MM.1S (cell line): ENCODE results near the gene RNF208.

Source experiments
- DNase-seq: peaks from one replicate; pipeline ENCODE4 v3.0.0-alpha.2; 2015
- H2AFZ ChIP-seq: fragments of 300-600 bp; sonication (generic); 2 replicates; pipeline ENCODE4 v1.6.0; 2016; ENCODE audit warnings: antibody characterized with exemption, low read length
- H3F3A ChIP-seq: fragments of 300-600 bp; sonication (generic); 2 replicates; pipeline ENCODE4 v1.6.1; 2016; ENCODE audit warnings: mild to moderate bottlenecking, antibody characterized with exemption, low read length, moderate library complexity, mixed read lengths; ENCODE audit not compliant: insufficient read depth
- H3K27ac ChIP-seq: fragments of 300-600 bp; sonication (generic); 2 replicates; pipeline ENCODE4 v1.5.1; 2016; ENCODE audit warnings: mild to moderate bottlenecking, low read length
- H3K27me3 ChIP-seq: fragments of 300-600 bp; sonication (generic); replicated peaks from 2 replicates; pipeline ENCODE4 v1.6.0; 2016; ENCODE audit warnings: low read length; ENCODE audit not compliant: insufficient read depth
- H3K36me3 ChIP-seq: fragments of 300-600 bp; sonication (generic); replicated peaks from 2 replicates; pipeline ENCODE4 v1.6.1; 2016; ENCODE audit warnings: mild to moderate bottlenecking, low read length, mixed read lengths; ENCODE audit not compliant: insufficient read depth
- H3K4me1 ChIP-seq: fragments of 300-600 bp; sonication (generic); 2 replicates; pipeline ENCODE4 v1.6.1; 2016; ENCODE audit warnings: low read length, mixed read lengths
- H3K4me2 ChIP-seq: fragments of 300-600 bp; sonication (generic); 2 replicates; pipeline ENCODE4 v1.6.0; 2016; ENCODE audit warnings: low read depth, low read length
- H3K4me3 ChIP-seq: fragments of 300-600 bp; sonication (generic); 2 replicates; pipeline ENCODE4 v1.5.1; 2016; ENCODE audit warnings: low read length, mixed read lengths
- H3K79me2 ChIP-seq: fragments of 300-600 bp; sonication (generic); 2 replicates; pipeline ENCODE4 v1.6.1; 2016; ENCODE audit warnings: mixed run types, low read length, mixed read lengths
- H3K9ac ChIP-seq: fragments of 300-600 bp; sonication (generic); 2 replicates; pipeline ENCODE4 v1.6.1; 2016; ENCODE audit warnings: low read length, mixed read lengths
- H3K9me2 ChIP-seq: fragments of 300-600 bp; sonication (generic); replicated peaks from 2 replicates; pipeline ENCODE4 v1.6.1; 2016; ENCODE audit warnings: mild to moderate bottlenecking, low read length, mixed read lengths; ENCODE audit not compliant: insufficient read depth
- H3K9me3 ChIP-seq: fragments of 300-600 bp; sonication (generic); replicated peaks from 2 replicates; pipeline ENCODE4 v1.6.1; 2016; ENCODE audit warnings: mild to moderate bottlenecking, low read length, mixed read lengths; ENCODE audit not compliant: insufficient read depth
- H4K20me1 ChIP-seq: fragments of 300-600 bp; sonication (generic); 2 replicates; pipeline ENCODE4 v1.6.1; 2016; ENCODE audit warnings: mild to moderate bottlenecking, low read length, moderate library complexity, mixed read lengths; ENCODE audit not compliant: insufficient read depth
- EZH2 ChIP-seq: fragments of 300-600 bp; sonication (generic); optimal IDR thresholded peaks from 2 replicates; pipeline ENCODE3; 2017; ENCODE audit warnings: low read depth, mild to moderate bottlenecking, antibody characterized with exemption, low read length, mixed read lengths
- EZH2phosphoT487 ChIP-seq: fragments of 300-600 bp; sonication (generic); IDR thresholded peaks from 2 replicates; pipeline ENCODE4 v1.6.1; 2018; ENCODE audit warnings: antibody characterized with exemption, low read length
- TF ChIP-seq, protein P1 (sequence below): fragments of 300-600 bp; sonication (generic); IDR thresholded peaks from 2 replicates; pipeline ENCODE4 v1.5.1; 2016; ENCODE audit warnings: antibody characterized with exemption, low read length, mixed read lengths

RNF208 gene

DNA sequence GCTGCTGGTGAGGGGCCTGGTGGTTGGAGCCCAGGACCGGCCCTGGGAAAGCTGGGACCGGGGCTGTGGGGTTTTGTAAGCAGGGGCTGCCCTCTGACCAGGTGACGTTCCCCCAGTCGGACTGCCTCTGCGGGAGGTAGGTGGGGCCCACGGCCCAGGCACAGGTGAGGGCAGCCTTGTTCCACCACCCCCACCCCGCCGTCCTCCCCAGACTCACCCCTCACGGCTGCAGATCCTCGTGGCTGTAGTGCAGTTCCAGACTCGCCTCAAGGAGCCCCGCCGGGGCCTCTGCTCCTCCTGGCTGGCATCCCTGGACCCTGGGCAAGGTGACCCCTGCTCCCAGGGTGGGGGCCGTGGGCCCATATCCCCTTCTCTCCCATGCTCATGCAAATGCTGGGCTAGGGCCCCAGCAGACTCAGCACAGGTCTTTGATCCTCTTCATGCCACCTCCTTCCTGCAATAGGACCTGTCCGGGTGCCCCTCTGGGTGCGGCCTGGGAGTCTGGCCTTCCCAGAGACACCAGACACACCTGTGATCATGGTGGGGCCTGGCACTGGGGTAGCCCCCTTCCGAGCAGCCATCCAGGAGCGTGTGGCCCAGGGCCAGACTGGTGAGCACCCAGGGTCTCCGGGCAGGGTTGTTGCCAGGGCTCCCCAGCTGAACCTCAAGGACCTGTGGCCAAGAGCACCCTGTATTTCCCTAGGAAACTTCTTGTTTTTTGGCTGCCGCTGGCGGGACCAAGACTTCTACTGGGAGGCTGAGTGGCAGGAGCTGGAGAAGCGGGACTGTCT lies 6.6 kb downstream of the RNF208 start:
- Histone ChIP-seq H3K79me2 (no peaks in the 10 kb centered on the region), H2AFZ (no peak overlapping the region), H3K4me2 (no peak overlapping the region), H3K4me1 (no peaks in the 10 kb centered on the region), H3K27me3 (no peaks in the 10 kb centered on the region), H3K9ac (no peak overlapping the region), H4K20me1 (no peaks in the 10 kb centered on the region), H3K36me3 (no peaks in the 10 kb centered on the region), H3K4me3 (no peak overlapping the region), H3K9me2 (no peaks in the 10 kb centered on the region), H3K9me3 (no peaks in the 10 kb centered on the region), H3K27ac (no peak overlapping the region), H3F3A (no peaks in the 10 kb centered on the region)
- no peak for DNase-seq
- TF ChIP-seq, protein P1, sequence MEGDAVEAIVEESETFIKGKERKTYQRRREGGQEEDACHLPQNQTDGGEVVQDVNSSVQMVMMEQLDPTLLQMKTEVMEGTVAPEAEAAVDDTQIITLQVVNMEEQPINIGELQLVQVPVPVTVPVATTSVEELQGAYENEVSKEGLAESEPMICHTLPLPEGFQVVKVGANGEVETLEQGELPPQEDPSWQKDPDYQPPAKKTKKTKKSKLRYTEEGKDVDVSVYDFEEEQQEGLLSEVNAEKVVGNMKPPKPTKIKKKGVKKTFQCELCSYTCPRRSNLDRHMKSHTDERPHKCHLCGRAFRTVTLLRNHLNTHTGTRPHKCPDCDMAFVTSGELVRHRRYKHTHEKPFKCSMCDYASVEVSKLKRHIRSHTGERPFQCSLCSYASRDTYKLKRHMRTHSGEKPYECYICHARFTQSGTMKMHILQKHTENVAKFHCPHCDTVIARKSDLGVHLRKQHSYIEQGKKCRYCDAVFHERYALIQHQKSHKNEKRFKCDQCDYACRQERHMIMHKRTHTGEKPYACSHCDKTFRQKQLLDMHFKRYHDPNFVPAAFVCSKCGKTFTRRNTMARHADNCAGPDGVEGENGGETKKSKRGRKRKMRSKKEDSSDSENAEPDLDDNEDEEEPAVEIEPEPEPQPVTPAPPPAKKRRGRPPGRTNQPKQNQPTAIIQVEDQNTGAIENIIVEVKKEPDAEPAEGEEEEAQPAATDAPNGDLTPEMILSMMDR, result no peak
- TF ChIP-seq EZH2, result no peak
- TF ChIP-seq EZH2phosphoT487, result no peak

DNA sequence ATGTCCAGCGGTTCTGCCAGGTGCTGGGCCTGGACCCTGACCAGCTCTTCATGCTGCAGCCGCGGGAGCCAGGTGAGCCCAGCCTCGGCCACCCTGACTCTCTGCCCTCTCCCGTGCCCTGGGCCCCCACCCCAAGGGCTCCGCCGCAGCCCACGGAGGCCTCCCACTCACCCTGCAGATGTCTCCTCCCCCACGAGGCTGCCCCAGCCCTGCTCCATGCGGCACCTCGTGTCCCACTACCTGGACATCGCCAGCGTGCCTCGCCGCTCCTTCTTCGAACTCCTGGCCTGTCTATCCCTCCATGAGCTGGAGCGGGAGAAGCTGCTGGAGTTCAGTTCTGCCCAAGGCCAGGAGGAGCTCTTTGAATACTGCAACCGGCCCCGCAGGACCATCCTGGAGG lies 7.4 kb downstream of the RNF208 start:
- Histone ChIP-seq H3K9me2 (no peaks in the 10 kb centered on the region), H4K20me1 (no peaks in the 10 kb centered on the region), H3K9ac (no peak overlapping the region), H3K4me2 (no peak overlapping the region), H2AFZ (no peak overlapping the region), H3K4me1 (no peaks in the 10 kb centered on the region), H3K27me3 (no peaks in the 10 kb centered on the region), H3K9me3 (no peaks in the 10 kb centered on the region), H3F3A (no peaks in the 10 kb centered on the region), H3K79me2 (no peaks in the 10 kb centered on the region), H3K27ac (no peak overlapping the region), H3K36me3 (no peaks in the 10 kb centered on the region), H3K4me3 (no peak overlapping the region)
- TF ChIP-seq EZH2, result no peak
- TF ChIP-seq EZH2phosphoT487, result no peak
- TF ChIP-seq, protein P1, result no peak
- no peak for DNase-seq

DNA sequence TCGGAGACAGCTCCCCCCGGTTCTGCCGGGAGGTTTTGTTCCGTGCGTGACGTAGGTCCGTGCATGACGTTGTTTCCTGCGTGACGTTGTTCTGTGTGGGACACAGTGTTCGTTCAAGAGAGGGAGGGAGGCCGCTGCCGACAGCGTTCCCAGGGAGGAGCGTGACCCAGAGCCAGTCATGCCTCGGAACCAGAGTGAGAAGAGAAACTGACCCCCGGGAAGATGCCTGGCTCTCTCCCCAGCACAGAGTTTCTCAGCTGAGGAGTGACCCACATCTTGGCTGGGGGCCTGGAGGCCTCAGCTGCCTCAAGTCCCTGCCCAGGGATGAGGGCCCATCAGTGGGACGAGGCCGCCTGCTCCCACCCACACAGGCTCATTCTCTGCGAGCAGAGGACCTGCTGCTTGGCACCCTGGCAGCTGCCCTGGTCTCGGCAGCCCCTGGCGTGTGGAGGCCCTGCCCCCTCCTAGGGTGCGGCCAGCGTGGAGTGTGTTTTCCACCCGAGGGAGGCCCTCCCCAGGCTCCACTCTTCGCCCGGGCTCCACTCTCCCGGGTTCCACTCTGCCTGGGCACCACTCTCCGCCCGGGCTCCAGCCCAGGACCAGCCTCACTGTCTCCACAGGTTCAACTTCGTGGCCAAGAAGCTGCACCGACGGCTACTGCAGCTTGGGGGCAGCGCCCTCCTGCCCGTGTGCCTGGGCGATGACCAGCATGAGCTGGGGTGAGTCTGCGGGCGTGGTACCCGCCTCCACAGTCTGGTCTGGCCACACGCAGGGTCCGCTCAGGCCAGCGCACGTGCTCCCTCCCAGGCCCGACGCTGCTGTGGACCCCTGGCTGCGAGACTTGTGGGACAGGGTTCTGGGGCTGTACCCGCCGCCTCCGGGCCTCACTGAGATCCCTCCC lies 8.6 kb downstream of the RNF208 start:
- Histone ChIP-seq H3K9me3 (no peaks in the 10 kb centered on the region), H3K4me1 (no peaks in the 10 kb centered on the region), H2AFZ (no peak overlapping the region), H3K36me3 (no peaks in the 10 kb centered on the region), H3K27me3 (no peaks in the 10 kb centered on the region), H3K4me3 (no peak overlapping the region), H3K27ac (no peak overlapping the region), H4K20me1 (no peaks in the 10 kb centered on the region), H3K9me2 (no peaks in the 10 kb centered on the region), H3K4me2 (no peak overlapping the region), H3K79me2 (no peaks in the 10 kb centered on the region), H3F3A (no peaks in the 10 kb centered on the region), H3K9ac (no peak overlapping the region)
- TF ChIP-seq, protein P1, result no peak
- TF ChIP-seq EZH2phosphoT487 (no peak), EZH2 (no peak)
- DNase-seq, result no peak
